HG02970 (cell line): ENCODE measurements around the gene MEN1.

ENCODE experiments used
- ATAC-seq: cut with Tn5 transposase; IDR thresholded peaks from one replicate; pipeline ENCODE4 v1.9.1; 2021; ENCODE audit warnings: mild to moderate bottlenecking, moderate library complexity, moderate number of reproducible peaks; ENCODE audit not compliant: unreplicated experiment, low FRiP score

MEN1 gene

GRCh38 chr11:64788321-64789215 lies 21.8 kb downstream of the MEN1 start:
- ATAC-seq, result no peak

GRCh38 chr11:64787526-64788320 lies 22.6 kb downstream of the MEN1 start:
- no peak for ATAC-seq

- no peak for ATAC-seq
Measured at GRCh38 chr11:64786308-64786707, 24.0 kb downstream of the MEN1 start.

- ATAC-seq, result no peak
Measured at GRCh38 chr11:64784813-64785581, 25.4 kb downstream of the MEN1 start.

- ATAC-seq, result peak; percentile 74
Measured at GRCh38 chr11:64778473-64779298, 31.7 kb downstream of the MEN1 start, which contains the start of gene SF1. Gene SF1, minus strand, starts transcription at chr11:64778542. Its CDS starts 150 bp downstream, at chr11:64778392.

GRCh38 chr11:64778223-64778472 lies 32.2 kb downstream of the MEN1 start:
- peak; percentile 27 for ATAC-seq

GRCh38 chr11:64777449-64778222 lies 32.7 kb downstream of the MEN1 start:
- ATAC-seq, result peak; percentile 31

GRCh38 chr11:64776875-64777274 lies 33.5 kb downstream of the MEN1 start:
- ATAC-seq, result no peak

- no peak for ATAC-seq
Measured at GRCh38 chr11:64776425-64776824, 33.9 kb downstream of the MEN1 start.

- no peak for ATAC-seq
Measured at GRCh38 chr11:64774144-64774543, 36.2 kb downstream of the MEN1 start.

GRCh38 chr11:64772303-64773018 lies 37.9 kb downstream of the MEN1 start:
- ATAC-seq, result no peak

- ATAC-seq, result no peak
Measured at GRCh38 chr11:64771861-64772260, 38.5 kb downstream of the MEN1 start.

- no peak for ATAC-seq
Measured at GRCh38 chr11:64770120-64770519, 40.2 kb downstream of the MEN1 start.

GRCh38 chr11:64769283-64769682 lies 41.1 kb downstream of the MEN1 start:
- ATAC-seq, result no peak

GRCh38 chr11:64768300-64768694 lies 42.1 kb downstream of the MEN1 start:
- no peak for ATAC-seq

- ATAC-seq, result no peak
Measured at GRCh38 chr11:64767344-64768299, 42.7 kb downstream of the MEN1 start.

GRCh38 chr11:64766881-64767280 lies 43.5 kb downstream of the MEN1 start:
- no peak for ATAC-seq
